H9 (cell line): ENCODE measurements around the gene DUOX1. TPM values are rescaled to one million over a fixed set of nuclear protein-coding genes. Genes with fewer than 3 reads are reported as not detected.

ENCODE experiments used
- DNase-seq: peaks from one replicate; pipeline ENCODE4 v3.0.0-alpha.2; 2017
- H2AFZ ChIP-seq: one replicate; pipeline ENCODE4 v1.6.1; 2013; ENCODE audit warnings: mild to moderate bottlenecking, low read length, control low read depth, moderate library complexity
- H2AK5ac ChIP-seq: 2 replicates; pipeline ENCODE4 v1.6.1; 2013; ENCODE audit warnings: low read length, control low read depth, mixed read lengths; ENCODE audit not compliant: insufficient read length
- H2BK120ac ChIP-seq: one replicate; pipeline ENCODE4 v1.6.1; 2013; ENCODE audit warnings: low read depth, mild to moderate bottlenecking, low read length, control low read depth, inconsistent platforms; ENCODE audit not compliant: poor library complexity, severe bottlenecking
- H2BK12ac ChIP-seq: 2 replicates; pipeline ENCODE4 v1.6.1; 2013; ENCODE audit warnings: low read length, control low read depth, mixed read lengths, low read depth; ENCODE audit not compliant: insufficient read length
- H2BK15ac ChIP-seq: 2 replicates; pipeline ENCODE4 v1.6.1; 2013; ENCODE audit warnings: low read depth, low read length, control low read depth
- H2BK20ac ChIP-seq: one replicate; pipeline ENCODE4 v1.6.1; 2013; ENCODE audit warnings: low read depth, mild to moderate bottlenecking, low read length, control low read depth, inconsistent platforms; ENCODE audit not compliant: poor library complexity, severe bottlenecking
- H2BK5ac ChIP-seq: 2 replicates; pipeline ENCODE4 v1.6.1; 2013; ENCODE audit warnings: low read length, control low read depth, mixed read lengths; ENCODE audit not compliant: insufficient read length
- H3K14ac ChIP-seq: 2 replicates; pipeline ENCODE4 v1.6.1; 2013; ENCODE audit warnings: low read length, control low read depth; ENCODE audit not compliant: insufficient read depth
- H3K18ac ChIP-seq: 2 replicates; pipeline ENCODE4 v1.6.1; 2013; ENCODE audit warnings: low read depth, mild to moderate bottlenecking, mixed read lengths, low read length, control low read depth; ENCODE audit not compliant: insufficient read length
- H3K23ac ChIP-seq: 2 replicates; pipeline ENCODE4 v1.6.1; 2013; ENCODE audit warnings: low read length, control low read depth, mixed read lengths, low read depth; ENCODE audit not compliant: insufficient read length
- H3K23me2 ChIP-seq: 2 replicates; pipeline ENCODE4 v1.6.1; 2013; ENCODE audit warnings: low read depth, mild to moderate bottlenecking, mixed read lengths, low read length, control low read depth; ENCODE audit not compliant: insufficient read length, poor library complexity, severe bottlenecking
- H3K27ac ChIP-seq: 2 replicates; pipeline ENCODE4 v1.5.1; 2013; ENCODE audit warnings: low read length, control low read depth, mixed read lengths, low read depth; ENCODE audit not compliant: insufficient read length
- H3K27me3 ChIP-seq: 2 replicates; pipeline ENCODE4 v1.6.1; 2013; ENCODE audit warnings: low read length, control low read depth, inconsistent platforms; ENCODE audit not compliant: insufficient read depth
- H3K4ac ChIP-seq: 2 replicates; pipeline ENCODE4 v1.6.1; 2013; ENCODE audit warnings: low read depth, mild to moderate bottlenecking, control low read depth, inconsistent platforms, low read length, moderate library complexity
- H3K4me1 ChIP-seq: 2 replicates; pipeline ENCODE4 v1.6.1; 2013; ENCODE audit warnings: low read length, control low read depth, inconsistent platforms; ENCODE audit not compliant: insufficient read depth
- H3K4me2 ChIP-seq: 2 replicates; pipeline ENCODE4 v1.6.1; 2013; ENCODE audit warnings: low read length, control low read depth, mixed read lengths; ENCODE audit not compliant: insufficient read length, insufficient read depth
- H3K56ac ChIP-seq: 2 replicates; pipeline ENCODE4 v1.6.1; 2013; ENCODE audit warnings: low read depth, mild to moderate bottlenecking, mixed read lengths, low read length, control low read depth; ENCODE audit not compliant: insufficient read length
- H3K79me1 ChIP-seq: 2 replicates; pipeline ENCODE4 v1.6.1; 2013; ENCODE audit warnings: low read depth, mild to moderate bottlenecking, moderate library complexity, low read length, control low read depth, inconsistent platforms; ENCODE audit not compliant: insufficient read depth, poor library complexity, severe bottlenecking
- H3K79me2 ChIP-seq: 2 replicates; pipeline ENCODE4 v1.6.1; 2013; ENCODE audit warnings: low read length, control low read depth, inconsistent platforms; ENCODE audit not compliant: insufficient read depth
- H3K9ac ChIP-seq: 2 replicates; pipeline ENCODE4 v1.6.1; 2013; ENCODE audit warnings: low read length, control low read depth, mixed read lengths; ENCODE audit not compliant: insufficient read length; ENCODE audit errors: extremely low read depth
- H3K9me3 ChIP-seq: one replicate; pipeline ENCODE4 v1.6.1; 2013; ENCODE audit warnings: low read depth, low read length, inconsistent platforms; ENCODE audit not compliant: control insufficient read depth
- H3T11ph ChIP-seq: one replicate; pipeline ENCODE4 v1.6.1; 2013; ENCODE audit warnings: mild to moderate bottlenecking, low read length, control low read depth, inconsistent platforms
- H4K20me1 ChIP-seq: one replicate; pipeline ENCODE4 v1.6.1; 2013; ENCODE audit not compliant: control insufficient read depth, insufficient read length, insufficient read depth
- H4K5ac ChIP-seq: 2 replicates; pipeline ENCODE4 v1.6.1; 2013; ENCODE audit warnings: low read depth, mild to moderate bottlenecking, mixed read lengths, low read length, control low read depth; ENCODE audit not compliant: insufficient read length
- H4K8ac ChIP-seq: replicated peaks from 2 replicates; pipeline ENCODE4 v1.6.1; 2013; ENCODE audit warnings: low read length, control low read depth, mixed read lengths, low read depth; ENCODE audit not compliant: insufficient read length
- H4K91ac ChIP-seq: 2 replicates; pipeline ENCODE4 v1.6.1; 2013; ENCODE audit warnings: low read depth, mild to moderate bottlenecking, moderate library complexity, mixed read lengths, low read length, control low read depth; ENCODE audit not compliant: insufficient read length
- H3K27ac Mint-ChIP-seq, 3 experiments: 2 replicates in 2 of 3; 3 replicates in 1 of 3; pipeline ENCODE4 v1.8.0; 2020 to 2021; ENCODE audit warnings: mixed read lengths in 3 of 3, mild to moderate bottlenecking in 1 of 3, moderate library complexity in 1 of 3
- H3K27me3 Mint-ChIP-seq: 2 replicates; pipeline ENCODE4 v1.8.0; 2021; ENCODE audit warnings: low read depth, mild to moderate bottlenecking, moderate library complexity, mixed read lengths
- H3K36me3 Mint-ChIP-seq, 3 experiments: 2 replicates in 2 of 3; 3 replicates in 1 of 3; pipeline ENCODE4 v1.8.0; 2020 to 2021; ENCODE audit warnings: low read depth in 3 of 3, mixed read lengths in 3 of 3; ENCODE audit not compliant: insufficient read depth in 1 of 3
- H3K4me1 Mint-ChIP-seq, 2 experiments: 2 replicates each; pipeline ENCODE4 v1.8.0; 2020; ENCODE audit warnings: mixed read lengths in 2 of 2
- H3K4me3 Mint-ChIP-seq, 2 experiments: 2 replicates in 1 of 2; 3 replicates in 1 of 2; pipeline ENCODE4 v1.8.0; 2020 to 2021; ENCODE audit warnings: mild to moderate bottlenecking in 2 of 2, mixed read lengths in 2 of 2, moderate library complexity in 1 of 2
- H3K9me3 Mint-ChIP-seq, 2 experiments: 2 replicates in 1 of 2; 3 replicates in 1 of 2; pipeline ENCODE4 v1.8.0; 2020; ENCODE audit warnings: mild to moderate bottlenecking in 2 of 2, mixed read lengths in 2 of 2, moderate library complexity in 1 of 2
- WGBS: extraction: QIAGEN DNeasy Blood & Tissue Kit; methylation state at CpG from one replicate; pipeline ENCODE4 v1.1.7; 2013; ENCODE audit warnings: missing lambda C conversion rate, low lambda C conversion rate, mixed read lengths; ENCODE audit not compliant: insufficient read length; ENCODE audit errors: extremely low coverage; 5-methylcytosine and 5-hydroxymethylcytosine counted together
- total RNA-seq: library from RNA; stranded (reverse); gene quantifications from 2 replicates; pipeline ENCODE4 v1.2.1, GENCODE V29; 2021
- TF ChIP-seq, protein P1 (sequence below): fragments of 200-600 bp; sonication (generic); conservative IDR thresholded peaks from 3 replicates; pipeline ENCODE4 v1.8.0; 2021; ENCODE audit warnings: antibody characterized with exemption, mild to moderate bottlenecking

Gene DUOX1
- total RNA-seq, 1 experiment from 2014 or later, result 2.6 TPM

DNA sequence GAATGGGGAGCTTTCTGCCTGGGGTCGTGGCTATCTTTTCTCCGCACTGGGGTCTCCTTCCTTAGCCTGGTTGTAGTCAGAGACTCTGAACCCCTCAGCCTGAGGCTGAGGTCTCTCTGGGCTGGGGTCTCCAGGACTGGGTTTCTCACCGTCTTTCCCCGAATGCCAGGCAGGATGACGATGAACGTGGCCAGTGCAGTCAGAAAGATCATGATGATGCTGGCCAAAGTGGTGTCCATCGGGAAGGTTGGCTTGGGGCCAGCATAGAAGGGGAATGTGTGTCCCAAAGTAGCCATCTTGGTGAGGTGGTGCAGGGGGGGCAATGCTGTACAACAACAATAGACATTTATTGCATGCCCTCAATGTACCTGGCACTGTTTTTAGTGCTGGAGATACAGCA lies 7.1 kb upstream of the DUOX1 start:
- Mint-ChIP-seq H3K9me3 (no peaks in the 10 kb centered on the region; a peak in 1 of 5 replicates), H3K4me1 (peaks cover 2 to 5% of the 10 kb centered on the region in 2 experiments; a peak in 3 of 4 replicates), H3K27me3 (peaks cover 79% of the 10 kb centered on the region), H3K27ac (no peak overlapping the region; a peak in 1 of 7 replicates), H3K4me3 (no peak overlapping the region), H3K36me3 (no peaks in the 10 kb centered on the region; a peak in 2 of 7 replicates)
- Histone ChIP-seq H2BK120ac (no peak overlapping the region), H3K27ac (no peak overlapping the region), H3K23me2 (peaks cover 2% of the 10 kb centered on the region), H3K14ac (no peak overlapping the region), H3K9me3 (no peaks in the 10 kb centered on the region), H3K27me3 (peaks cover 15% of the 10 kb centered on the region; the same call in 1 of the 2 replicates), H4K5ac (no peak overlapping the region), H2BK20ac (no peak overlapping the region), H3K18ac (no peak overlapping the region), H3K4me1 (no peaks in the 10 kb centered on the region), H3K4ac (no peak overlapping the region), H3T11ph (no peak overlapping the region), H2AFZ (no peak overlapping the region), H3K4me2 (no peak overlapping the region), H2BK12ac (no peak overlapping the region), H2AK5ac (no peak overlapping the region), H2BK5ac (no peak overlapping the region), H4K20me1 (no peaks in the 10 kb centered on the region), H3K56ac (no peak overlapping the region), H3K79me2 (no peaks in the 10 kb centered on the region), H3K79me1 (no peaks in the 10 kb centered on the region), H3K9ac (no peak overlapping the region), H4K8ac (no peak overlapping the region), H2BK15ac (no peak overlapping the region), H4K91ac (no peak overlapping the region), H3K23ac (no peak overlapping the region)
- no CpG with 5 or more reads among the region's 7 CpGs for WGBS
- TF ChIP-seq, protein P1, sequence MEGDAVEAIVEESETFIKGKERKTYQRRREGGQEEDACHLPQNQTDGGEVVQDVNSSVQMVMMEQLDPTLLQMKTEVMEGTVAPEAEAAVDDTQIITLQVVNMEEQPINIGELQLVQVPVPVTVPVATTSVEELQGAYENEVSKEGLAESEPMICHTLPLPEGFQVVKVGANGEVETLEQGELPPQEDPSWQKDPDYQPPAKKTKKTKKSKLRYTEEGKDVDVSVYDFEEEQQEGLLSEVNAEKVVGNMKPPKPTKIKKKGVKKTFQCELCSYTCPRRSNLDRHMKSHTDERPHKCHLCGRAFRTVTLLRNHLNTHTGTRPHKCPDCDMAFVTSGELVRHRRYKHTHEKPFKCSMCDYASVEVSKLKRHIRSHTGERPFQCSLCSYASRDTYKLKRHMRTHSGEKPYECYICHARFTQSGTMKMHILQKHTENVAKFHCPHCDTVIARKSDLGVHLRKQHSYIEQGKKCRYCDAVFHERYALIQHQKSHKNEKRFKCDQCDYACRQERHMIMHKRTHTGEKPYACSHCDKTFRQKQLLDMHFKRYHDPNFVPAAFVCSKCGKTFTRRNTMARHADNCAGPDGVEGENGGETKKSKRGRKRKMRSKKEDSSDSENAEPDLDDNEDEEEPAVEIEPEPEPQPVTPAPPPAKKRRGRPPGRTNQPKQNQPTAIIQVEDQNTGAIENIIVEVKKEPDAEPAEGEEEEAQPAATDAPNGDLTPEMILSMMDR, result no peak
- no peak for DNase-seq
